Right lung (tissue), 10 donors: ENCODE results near the gene GPN1. TPM values are rescaled to one million over a fixed set of nuclear protein-coding genes. Genes with fewer than 3 reads are reported as not detected.
"Not testable (repeated sequence)": the region's sequence is repeated elsewhere in the genome, so short reads cannot be mapped to it uniquely, and the experiment has no call there.

Source experiments
- DNase-seq, 2 donors: peaks; one replicate each; pipeline ENCODE4 v3.0.0-alpha.2; 2013
- long read RNA-seq, 8 donors: transcript quantifications; one replicate each; lab custom pipeline, GENCODE V29; 2026
- polyA plus RNA-seq, 5 donors: library from polyadenylated mRNA; unstranded; fragments of 120-200 nt; gene quantifications; one replicate each; pipeline versions ENCODE4 v1.2.1 to v1.2.3, GENCODE V29; 2013; ENCODE audit warnings: inconsistent platforms in 1 of 5, low replicate concordance in 1 of 5; ENCODE audit not compliant: insufficient read length in 5 of 5, insufficient read depth in 1 of 5

GPN1 gene
- 10 to 100 TPM; 51.2 to 68.1 (median 64.2) TPM for polyA plus RNA-seq
- long read RNA-seq, donor 1, transcript GPN1-212 (14 exons, 1,832 nt): major isoform, 25 of 112 reads
- long read RNA-seq, donor 1, partial matches to known transcripts: 61 of 112 reads
- long read RNA-seq, donor 1, other reads (novel, unspliced or antisense): 26 of 112 reads
- long read RNA-seq, donor 2, transcript GPN1-212 (14 exons, 1,832 nt): major isoform, 14 of 42 reads
- long read RNA-seq, donor 2, partial matches to known transcripts: 19 of 42 reads
- long read RNA-seq, donor 2, other reads (novel, unspliced or antisense): 9 of 42 reads
- long read RNA-seq, donor 3, transcript GPN1-212 (14 exons, 1,832 nt): major isoform, 11 of 64 reads
- long read RNA-seq, donor 3, partial matches to known transcripts: 41 of 64 reads
- long read RNA-seq, donor 3, other reads (novel, unspliced or antisense): 12 of 64 reads
- long read RNA-seq, donor 4, transcript GPN1-212 (14 exons, 1,832 nt): major isoform, 14 of 42 reads
- long read RNA-seq, donor 4, partial matches to known transcripts: 28 of 42 reads
- long read RNA-seq, donor 4, other reads (novel, unspliced or antisense): 0 of 42 reads
- long read RNA-seq, donor 5, transcript GPN1-212 (14 exons, 1,832 nt): major isoform, 27 of 137 reads
- long read RNA-seq, donor 5, partial matches to known transcripts: 104 of 137 reads
- long read RNA-seq, donor 5, other reads (novel, unspliced or antisense): 6 of 137 reads
- long read RNA-seq, donor 6, transcript GPN1-212 (14 exons, 1,832 nt): major isoform, 19 of 99 reads
- long read RNA-seq, donor 6, partial matches to known transcripts: 74 of 99 reads
- long read RNA-seq, donor 6, other reads (novel, unspliced or antisense): 5 of 99 reads
- long read RNA-seq, donor 7, transcript GPN1-212 (14 exons, 1,832 nt): major isoform, 25 of 101 reads
- long read RNA-seq, donor 7, partial matches to known transcripts: 66 of 101 reads
- long read RNA-seq, donor 7, other reads (novel, unspliced or antisense): 8 of 101 reads
- long read RNA-seq, donor 8, partial matches to known transcripts: 17 of 21 reads
- long read RNA-seq, donor 8, other reads (novel, unspliced or antisense): 0 of 21 reads

- peak; percentile 75 for DNase-seq
Measured at GRCh38 chr2:27628767-27629709, at the start of gene GPN1, which contains the start of gene CCDC121. Gene GPN1, plus strand, starts transcription at chr2:27629050. Its CDS starts 9 bp downstream, at chr2:27629059. Gene CCDC121, minus strand, starts transcription at chr2:27629012. Its CDS starts 1,213 bp downstream, at chr2:27627799.

GRCh38 chr2:27581417-27582128 lies 47.3 kb upstream of the GPN1 start:
- no peak for DNase-seq

GRCh38 chr2:27582129-27582694 lies 46.6 kb upstream of the GPN1 start:
- DNase-seq: no peak

GRCh38 chr2:27582695-27583389 lies 46.0 kb upstream of the GPN1 start, which contains the start of gene ZNF512:
Gene ZNF512, plus strand, starts transcription at chr2:27583042. Its CDS starts 71 bp downstream, at chr2:27583113.
- peak; percentile 91 to 93 for DNase-seq

GRCh38 chr2:27583390-27583915 lies 45.4 kb upstream of the GPN1 start:
- DNase-seq: no peak

- no peak for DNase-seq
Measured at GRCh38 chr2:27584597-27584996, 44.3 kb upstream of the GPN1 start.

GRCh38 chr2:27587025-27587424 lies 41.8 kb upstream of the GPN1 start:
- no peak for DNase-seq

- no peak for DNase-seq
Measured at GRCh38 chr2:27588308-27588707, 40.5 kb upstream of the GPN1 start.

- DNase-seq: no peak
Measured at GRCh38 chr2:27591745-27592144, 37.1 kb upstream of the GPN1 start.

GRCh38 chr2:27593240-27593639 lies 35.6 kb upstream of the GPN1 start:
- DNase-seq: no peak

- DNase-seq: not testable (repeated sequence)
Measured at GRCh38 chr2:27594020-27594703, 34.7 kb upstream of the GPN1 start.

- DNase-seq: not testable (repeated sequence)
Measured at GRCh38 chr2:27595412-27595811, 33.4 kb upstream of the GPN1 start.

- no peak for DNase-seq
Measured at GRCh38 chr2:27596627-27597026, 32.2 kb upstream of the GPN1 start.

- no peak for DNase-seq
Measured at GRCh38 chr2:27606611-27607010, 22.2 kb upstream of the GPN1 start.

GRCh38 chr2:27613985-27614384 lies 14.9 kb upstream of the GPN1 start:
- no peak for DNase-seq

GRCh38 chr2:27615316-27615715 lies 13.5 kb upstream of the GPN1 start:
- no peak for DNase-seq

- no peak for DNase-seq
Measured at GRCh38 chr2:27621524-27621923, 7.3 kb upstream of the GPN1 start.

GRCh38 chr2:27622921-27623384 lies 5.9 kb upstream of the GPN1 start:
- no peak for DNase-seq
